Gastrocnemius medialis (tissue), 4 donors: Measurements from ENCODE around the gene POLE3. TPM values are rescaled to one million over a fixed set of nuclear protein-coding genes. Genes with fewer than 3 reads are reported as not detected.
"Not testable (repeated sequence)": the region's sequence is repeated elsewhere in the genome, so short reads cannot be mapped to it uniquely, and the experiment has no call there.

ENCODE experiments used
- ATAC-seq, 2 donors: fragments of 150-250 bp; one replicate each; pipeline ENCODE4 v1.9.1; 2016
- DNase-seq, 2 donors: peaks; one replicate each; pipeline ENCODE4 v3.0.0-alpha.2; 2019
- H3K27ac ChIP-seq, 4 donors: fragments of 200-600 bp; sonication (generic); 1 replicate in 1 of 4; 2 replicates in 3 of 4; pipeline ENCODE4 v1.5.1; 2016 to 2018; ENCODE audit warnings: mild to moderate bottlenecking in 2 of 4, moderate library complexity in 1 of 4
- H3K27me3 ChIP-seq, 3 donors: fragments of 200-600 bp; sonication (generic) in 2 of 3; 1 replicate in 1 of 3; 2 replicates in 2 of 3; pipeline versions ENCODE4 v1.5.1 to v1.6.0; 2016 to 2019; ENCODE audit warnings: mild to moderate bottlenecking in 1 of 3, moderate library complexity in 1 of 3
- H3K36me3 ChIP-seq, 2 donors: fragments of 200-600 bp; sonication (generic) in 1 of 2; one replicate each; pipeline ENCODE4 v1.5.1; 2017 to 2018
- H3K4me1 ChIP-seq, 2 donors: fragments of 200-600 bp; sonication (generic) in 1 of 2; one replicate each; pipeline ENCODE4 v1.5.1; 2016 to 2017; ENCODE audit warnings: mild to moderate bottlenecking in 2 of 2
- H3K4me3 ChIP-seq, 4 donors: fragments of 200-600 bp; sonication (generic) in 3 of 4; 1 replicate in 1 of 4; 2 replicates in 3 of 4; pipeline ENCODE4 v1.5.1; 2016 to 2019; ENCODE audit warnings: mild to moderate bottlenecking in 2 of 4
- H3K9me3 ChIP-seq, 3 donors: fragments of 200-600 bp; sonication (generic) in 2 of 3; 1 replicate in 1 of 3; 2 replicates in 2 of 3; pipeline ENCODE4 v1.5.1; 2016 to 2019
- POLR2A ChIP-seq, 2 donors: fragments of 450-650 bp; IDR thresholded peaks; one replicate each; pipeline ENCODE4 v1.6.1; 2017; ENCODE audit warnings: antibody characterized with exemption in 2 of 2, mild to moderate bottlenecking in 2 of 2, moderate library complexity in 2 of 2
- in situ Hi-C, 4 donors: fragments of 200-750 bp; cut with MboI; loops; one replicate each; pipeline versions ENCODE4 v1.15.0 to v1.8.0; 2017; ENCODE audit warnings: low sequenced_read_pairs in 4 of 4
- intact Hi-C: fragments of 100-400 bp; cut with DNase I; formaldehyde crosslinking; loops from one replicate; pipeline ENCODE4 v1.15.1; 2023; ENCODE audit warnings: low total_unique reads
- total RNA-seq, 4 donors: library from RNA; depleted of rRNA; stranded (reverse); fragments of >200 nt; gene quantifications; one replicate each; pipeline versions ENCODE4 v1.1.0 to v1.2.3, GENCODE V29; 2016
- TF ChIP-seq, protein P1 (sequence below), 5 experiments: fragments of 450-650 bp in 3 of 5; fragments of 200-600 bp in 2 of 5; sonication (generic) in 2 of 5; IDR thresholded peaks in 4 of 5; conservative IDR thresholded peaks in 1 of 5; 1 replicate in 4 of 5; 2 replicates in 1 of 5; pipeline ENCODE4 v1.5.1; 2016 to 2019; ENCODE audit warnings: antibody characterized with exemption in 5 of 5, mild to moderate bottlenecking in 3 of 5, moderate library complexity in 3 of 5

POLE3 gene
- total RNA-seq, 4 donors from 2014 or later, result 42.9 to 66.4 (median 57.8) TPM

DNA sequence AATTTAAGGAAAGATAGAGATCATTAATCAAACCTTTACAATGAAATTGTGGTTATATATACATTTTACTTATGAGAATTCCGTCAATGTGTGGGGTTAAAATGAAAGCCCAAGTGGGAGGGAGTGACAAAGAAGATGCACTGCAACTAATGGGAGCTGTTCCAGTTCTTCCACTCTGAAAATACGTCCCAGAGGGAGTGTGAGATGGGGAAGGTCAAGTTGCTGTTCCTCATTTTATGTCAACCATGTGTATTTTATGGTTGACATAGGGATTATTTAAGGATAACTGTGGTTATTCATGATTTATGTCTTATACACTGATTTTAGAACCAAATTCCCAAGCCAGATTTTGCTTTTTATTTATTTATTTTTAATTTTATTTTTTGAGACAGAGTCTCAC is 38.9 kb upstream of the POLE3 start:
- no peak overlapping the region for H3K4me3 ChIP-seq
- H3K36me3 ChIP-seq, result no peaks in the 10 kb centered on the region
- H3K27me3 ChIP-seq, result no peaks in the 10 kb centered on the region
- no peaks in the 10 kb centered on the region for H3K9me3 ChIP-seq
- in situ Hi-C loops, result loop anchor here (5.0 to 10.0 kb wide), 3 partner anchors 135 to 208 kb away; no protein-coding TSS in a partner anchor
- TF ChIP-seq POLR2A (IDR thresholded peaks at IDR 0.05), result no peak
- TF ChIP-seq, protein P1, sequence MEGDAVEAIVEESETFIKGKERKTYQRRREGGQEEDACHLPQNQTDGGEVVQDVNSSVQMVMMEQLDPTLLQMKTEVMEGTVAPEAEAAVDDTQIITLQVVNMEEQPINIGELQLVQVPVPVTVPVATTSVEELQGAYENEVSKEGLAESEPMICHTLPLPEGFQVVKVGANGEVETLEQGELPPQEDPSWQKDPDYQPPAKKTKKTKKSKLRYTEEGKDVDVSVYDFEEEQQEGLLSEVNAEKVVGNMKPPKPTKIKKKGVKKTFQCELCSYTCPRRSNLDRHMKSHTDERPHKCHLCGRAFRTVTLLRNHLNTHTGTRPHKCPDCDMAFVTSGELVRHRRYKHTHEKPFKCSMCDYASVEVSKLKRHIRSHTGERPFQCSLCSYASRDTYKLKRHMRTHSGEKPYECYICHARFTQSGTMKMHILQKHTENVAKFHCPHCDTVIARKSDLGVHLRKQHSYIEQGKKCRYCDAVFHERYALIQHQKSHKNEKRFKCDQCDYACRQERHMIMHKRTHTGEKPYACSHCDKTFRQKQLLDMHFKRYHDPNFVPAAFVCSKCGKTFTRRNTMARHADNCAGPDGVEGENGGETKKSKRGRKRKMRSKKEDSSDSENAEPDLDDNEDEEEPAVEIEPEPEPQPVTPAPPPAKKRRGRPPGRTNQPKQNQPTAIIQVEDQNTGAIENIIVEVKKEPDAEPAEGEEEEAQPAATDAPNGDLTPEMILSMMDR (IDR thresholded peaks at IDR 0.05 in 4 of 5, conservative IDR thresholded peaks at IDR 0.05 in 1 of 5), result no peak
- intact Hi-C loops, result no loop called here
- H3K27ac ChIP-seq, result no peak overlapping the region
- DNase-seq (no peak), ATAC-seq (no peak)
- H3K4me1 ChIP-seq, result peaks cover 3 to 6% of the 10 kb centered on the region in 2 donors

DNA sequence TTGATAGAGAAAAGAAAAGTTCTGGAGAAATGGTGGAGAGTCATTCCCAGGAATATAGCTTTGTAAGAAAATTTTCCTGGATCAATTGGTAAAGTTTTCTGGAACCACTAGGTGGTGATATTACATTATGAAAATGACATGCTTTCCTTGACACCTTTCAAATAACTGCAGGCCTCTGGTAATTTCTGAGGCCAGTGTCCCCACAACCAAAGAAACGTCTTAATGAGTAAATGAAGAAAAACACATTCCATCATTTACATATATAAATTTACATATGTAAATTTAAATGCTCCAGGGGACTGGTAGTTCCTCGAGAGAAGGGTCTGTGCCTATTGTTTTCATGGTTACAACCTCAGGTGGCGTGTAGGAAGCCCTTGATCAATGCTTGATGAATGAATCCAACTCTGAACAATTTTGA is 35.9 kb upstream of the POLE3 start:
- in situ Hi-C loops, result loop anchor here (5.0 to 10.0 kb wide), 3 partner anchors 138 to 211 kb away; no protein-coding TSS in a partner anchor
- Histone ChIP-seq H3K4me3 (no peak overlapping the region), H3K4me1 (no peaks in the 10 kb centered on the region), H3K27ac (peak overlapping the region in 1 of 4 donors; percentile 27), H3K36me3 (no peaks in the 10 kb centered on the region), H3K9me3 (no peaks in the 10 kb centered on the region), H3K27me3 (no peaks in the 10 kb centered on the region)
- DNase-seq (no peak), ATAC-seq (peak; percentile 65 to 90)
- TF ChIP-seq, protein P1 (IDR thresholded peaks at IDR 0.05 in 4 of 5, conservative IDR thresholded peaks at IDR 0.05 in 1 of 5), result peak; percentile 68 to 77 (median 71)
- no peak for TF ChIP-seq POLR2A (IDR thresholded peaks at IDR 0.05)
- intact Hi-C loops, result loop anchor here (2.0 kb wide), 2 partner anchors 136 to 208 kb away; no protein-coding TSS in a partner anchor

DNA sequence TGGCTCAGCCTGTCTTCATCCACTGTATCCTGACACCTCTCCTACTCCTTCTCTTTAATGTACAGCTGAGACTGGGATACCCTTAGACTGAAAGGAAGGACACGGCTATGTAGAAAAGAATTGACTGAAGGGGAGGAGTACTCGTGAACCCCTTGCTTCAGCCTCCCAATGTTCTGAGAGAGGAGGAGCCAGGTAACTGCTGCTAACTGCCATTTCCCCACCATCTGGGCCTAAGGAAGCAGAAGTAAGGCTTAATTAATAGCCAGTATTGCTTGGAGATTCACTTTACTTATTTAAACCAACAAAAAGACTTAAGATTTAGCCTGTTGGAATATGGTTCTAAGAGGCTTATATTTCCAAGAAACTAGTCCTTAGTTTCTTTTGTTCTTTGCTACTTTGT is 34.3 kb upstream of the POLE3 start:
- Histone ChIP-seq H3K27me3 (no peaks in the 10 kb centered on the region), H3K36me3 (no peaks in the 10 kb centered on the region), H3K9me3 (no peaks in the 10 kb centered on the region), H3K4me3 (no peak overlapping the region), H3K27ac (no peak overlapping the region), H3K4me1 (no peaks in the 10 kb centered on the region)
- ATAC-seq (no peak), DNase-seq (no peak)
- TF ChIP-seq POLR2A (IDR thresholded peaks at IDR 0.05), result no peak
- TF ChIP-seq, protein P1 (IDR thresholded peaks at IDR 0.05 in 4 of 5, conservative IDR thresholded peaks at IDR 0.05 in 1 of 5), result no peak
- in situ Hi-C loops, result loop anchor here (5.0 to 10.0 kb wide), 3 partner anchors 140 to 213 kb away; no protein-coding TSS in a partner anchor
- intact Hi-C loops, result no loop called here

DNA sequence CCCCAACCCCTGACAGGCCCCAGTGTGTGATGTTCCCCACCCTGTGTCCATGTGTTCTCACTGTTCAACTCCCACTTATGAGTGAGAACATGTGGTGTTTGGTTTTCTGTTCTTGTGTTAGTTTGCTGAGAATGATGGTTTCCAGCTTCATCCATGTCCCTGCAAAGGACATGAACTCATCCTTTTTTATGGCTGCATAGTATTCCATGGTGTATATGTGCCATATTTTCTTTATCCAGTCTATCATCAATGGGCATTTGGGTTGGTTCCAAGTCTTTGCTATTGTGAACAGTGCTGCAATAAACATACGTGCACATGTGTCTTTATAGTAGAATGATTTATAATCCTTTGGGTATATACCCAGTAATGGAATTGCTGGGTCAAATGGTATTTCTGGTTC is 27.2 kb upstream of the POLE3 start:
- ATAC-seq, H3K4me1 ChIP-seq, H3K9me3 ChIP-seq, intact Hi-C loops, H3K27ac ChIP-seq, DNase-seq, in situ Hi-C loops, H3K27me3 ChIP-seq, H3K36me3 ChIP-seq, H3K4me3 ChIP-seq: not testable (repeated sequence)

DNA sequence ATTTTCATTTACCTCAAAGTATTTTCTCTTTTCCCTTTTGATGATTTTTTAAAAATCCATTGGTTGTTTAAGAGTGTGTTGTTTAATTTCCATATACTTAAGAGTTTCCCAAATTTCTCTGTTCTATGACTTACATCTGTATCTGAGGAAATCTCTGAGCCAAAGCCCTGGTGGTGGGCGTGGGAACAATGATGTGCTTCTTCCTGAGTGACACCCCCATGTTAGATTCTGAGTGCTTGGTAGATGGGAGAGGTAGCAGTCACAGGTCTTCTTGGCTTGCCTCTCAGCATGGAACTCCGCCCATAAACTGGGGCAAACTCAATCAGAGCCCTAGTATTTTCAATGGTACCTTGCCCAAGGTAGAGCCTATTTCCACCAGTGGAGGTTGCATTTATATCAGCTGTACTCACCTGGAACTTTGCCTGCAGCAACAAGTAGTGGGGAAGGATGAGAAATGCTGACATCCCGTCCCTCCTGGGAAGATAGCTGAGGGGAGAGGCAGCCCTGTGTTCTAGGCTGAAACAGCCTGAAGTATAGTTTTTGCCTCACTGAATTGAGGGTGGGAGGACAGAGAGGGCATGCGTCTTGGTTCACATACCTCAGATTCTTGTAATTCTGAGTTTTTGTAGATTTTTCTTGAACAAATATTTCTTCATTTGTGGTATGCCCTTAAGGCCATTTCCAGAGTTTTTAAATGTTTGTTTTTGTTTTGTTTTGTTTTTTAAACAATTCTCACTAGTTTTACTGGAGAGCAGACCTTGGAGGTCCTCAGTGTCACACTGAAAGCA is 26.4 kb upstream of the POLE3 start:
- H3K36me3 ChIP-seq, result no peaks in the 10 kb centered on the region
- no peak overlapping the region for H3K4me3 ChIP-seq
- no peaks in the 10 kb centered on the region for H3K4me1 ChIP-seq
- ATAC-seq (no peak), DNase-seq (no peak)
- TF ChIP-seq, protein P1 (IDR thresholded peaks at IDR 0.05 in 4 of 5, conservative IDR thresholded peaks at IDR 0.05 in 1 of 5), result no peak
- TF ChIP-seq POLR2A (IDR thresholded peaks at IDR 0.05), result no peak
- in situ Hi-C loops, result no loop called here
- intact Hi-C loops, result no loop called here
- H3K27ac ChIP-seq, result no peak overlapping the region
- H3K27me3 ChIP-seq, result no peaks in the 10 kb centered on the region
- H3K9me3 ChIP-seq, result no peaks in the 10 kb centered on the region
